Stimulated activated naive B cell treated with anti-CD40 and anti-IgM and Interleukin-4, amounts not matched to agents 10 μg/mL and 1 μg/mL and 100 μg/mL, for 72 hours (primary cell): ENCODE measurements around the gene ARHGAP6.
"Not testable (repeated sequence)": the region's sequence is repeated elsewhere in the genome, so short reads cannot be mapped to it uniquely, and the experiment has no call there.

Experiments
- ATAC-seq, 2 donors: fragments of 150-1000 bp; cut with Tn5 transposase; replicated peaks; 2 replicates each; pipeline ENCODE4 v1.10.0; 2021; ENCODE audit warnings: moderate library complexity in 1 of 2
- DNase-seq: peaks from one replicate; pipeline ENCODE4 v3.0.0; 2021
- H3K27ac Mint-ChIP-seq: one replicate; pipeline ENCODE4 v1.8.0; 2022; ENCODE audit warnings: mild to moderate bottlenecking, mixed read lengths
- H3K27me3 Mint-ChIP-seq, 2 donors: one replicate each; pipeline ENCODE4 v1.8.0; 2022; ENCODE audit warnings: mixed read lengths in 2 of 2
- H3K36me3 Mint-ChIP-seq, 2 donors: one replicate each; pipeline ENCODE4 v1.8.0; 2022; ENCODE audit warnings: mixed read lengths in 2 of 2, mild to moderate bottlenecking in 1 of 2
- H3K4me1 Mint-ChIP-seq, 2 donors: one replicate each; pipeline ENCODE4 v1.8.0; 2022; ENCODE audit warnings: mixed read lengths in 2 of 2, mild to moderate bottlenecking in 1 of 2
- H3K4me3 Mint-ChIP-seq, 2 donors: one replicate each; pipeline ENCODE4 v1.8.0; 2022; ENCODE audit warnings: mild to moderate bottlenecking in 2 of 2, mixed read lengths in 2 of 2, moderate library complexity in 1 of 2
- H3K9me3 Mint-ChIP-seq, 2 donors: one replicate each; pipeline ENCODE4 v1.8.0; 2022; ENCODE audit warnings: mixed read lengths in 2 of 2, mild to moderate bottlenecking in 1 of 2

Gene ARHGAP6

DNA sequence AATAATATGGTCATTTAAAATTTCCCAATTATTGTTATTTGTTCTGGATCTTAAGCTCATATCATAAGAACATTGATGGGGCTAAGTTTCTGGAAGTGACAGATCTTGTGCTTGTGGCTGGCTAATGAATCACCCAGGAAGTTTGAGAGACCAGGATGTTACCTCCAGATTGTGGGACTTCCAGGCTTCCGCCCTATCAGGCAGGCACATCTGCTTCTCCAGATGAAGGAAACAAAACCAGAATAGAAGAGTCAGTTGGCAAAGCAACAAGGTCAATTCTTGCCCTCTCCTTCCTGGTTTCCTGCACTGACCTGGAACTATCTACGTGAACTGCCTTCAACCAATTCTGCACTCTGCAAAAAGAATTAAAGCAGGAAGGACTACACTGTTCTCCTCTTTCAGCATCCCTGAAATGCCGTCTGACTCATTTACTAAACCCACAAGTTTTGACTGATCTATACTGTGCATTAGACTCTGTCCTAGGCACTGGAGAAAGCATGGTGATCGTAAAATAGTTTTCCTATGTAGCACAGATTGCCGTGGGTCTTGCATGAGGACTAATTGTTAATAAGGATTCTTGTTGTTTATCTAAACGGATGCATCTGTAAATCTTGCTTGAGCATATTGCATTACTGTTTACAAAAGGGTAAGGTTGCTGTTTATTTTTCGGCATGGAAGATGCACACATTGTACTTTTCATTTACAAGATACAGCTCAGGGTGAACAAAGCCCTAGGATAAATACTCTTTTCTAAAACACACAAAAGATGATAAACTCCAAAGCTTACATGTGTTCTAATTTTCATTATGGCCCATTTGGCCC, 297.9 kb downstream of the ARHGAP6 start:
- Mint-ChIP-seq H3K27me3 (no peaks in the 10 kb centered on the region), H3K4me1 (peaks cover 4 to 5% of the 10 kb centered on the region in 2 donors), H3K9me3 (peaks cover 0 to 3% of the 10 kb centered on the region in 2 donors), H3K4me3 (no peak overlapping the region), H3K27ac (no peak overlapping the region), H3K36me3 (no peaks in the 10 kb centered on the region)
- ATAC-seq = no peak
- no peak for DNase-seq

DNA sequence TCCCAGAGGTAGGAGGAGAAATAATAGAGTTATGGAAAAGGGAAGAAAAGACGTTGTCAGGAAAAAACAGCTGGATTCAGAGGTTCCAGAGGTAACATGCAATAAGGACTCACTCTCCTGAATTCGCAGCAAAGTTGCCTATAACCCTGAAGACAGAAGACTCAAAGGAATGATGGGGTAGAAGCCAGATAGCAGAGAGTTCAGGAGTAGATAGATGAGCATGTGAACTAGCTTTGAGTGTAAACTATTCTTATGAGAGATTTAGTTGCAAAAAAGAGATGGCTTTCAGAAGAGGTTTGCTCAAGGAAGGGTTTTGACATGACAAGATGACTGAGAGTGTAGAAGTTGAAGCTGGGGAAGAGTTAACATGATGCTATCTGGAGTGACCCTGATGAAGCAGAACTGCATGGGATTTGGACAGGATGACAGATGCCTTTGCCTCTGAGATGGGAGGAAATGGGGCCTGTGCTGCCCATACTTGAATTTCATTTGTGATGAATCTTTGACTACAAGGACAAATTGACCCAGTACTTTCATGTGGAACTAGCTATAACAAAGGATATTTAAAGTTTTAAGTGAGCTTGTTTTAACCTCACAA, 298.6 kb downstream of the ARHGAP6 start:
- Mint-ChIP-seq H3K36me3 (no peaks in the 10 kb centered on the region), H3K27me3 (no peaks in the 10 kb centered on the region), H3K27ac (no peak overlapping the region), H3K9me3 (peaks cover 0 to 3% of the 10 kb centered on the region in 2 donors), H3K4me1 (peaks cover 4 to 8% of the 10 kb centered on the region in 2 donors), H3K4me3 (no peak overlapping the region)
- ATAC-seq (no peak), DNase-seq (no peak)

GRCh38 chrX:11365426-11365825, 300.3 kb downstream of the ARHGAP6 start:
- DNase-seq (no peak), ATAC-seq (no peak)
- Mint-ChIP-seq H3K36me3 (no peaks in the 10 kb centered on the region), H3K4me1 (peaks cover 2 to 8% of the 10 kb centered on the region in 2 donors), H3K27me3 (no peaks in the 10 kb centered on the region), H3K9me3 (peaks cover 0 to 3% of the 10 kb centered on the region in 2 donors), H3K4me3 (no peak overlapping the region), H3K27ac (no peak overlapping the region)

- Mint-ChIP-seq H3K4me1 (peaks cover 2 to 8% of the 10 kb centered on the region in 2 donors), H3K4me3 (no peak overlapping the region), H3K27ac (no peak overlapping the region), H3K36me3 (no peaks in the 10 kb centered on the region), H3K9me3 (peaks cover 0 to 3% of the 10 kb centered on the region in 2 donors), H3K27me3 (no peaks in the 10 kb centered on the region)
- ATAC-seq (no peak), DNase-seq (no peak)
Measured at GRCh38 chrX:11364835-11365234, 300.9 kb downstream of the ARHGAP6 start.

DNA sequence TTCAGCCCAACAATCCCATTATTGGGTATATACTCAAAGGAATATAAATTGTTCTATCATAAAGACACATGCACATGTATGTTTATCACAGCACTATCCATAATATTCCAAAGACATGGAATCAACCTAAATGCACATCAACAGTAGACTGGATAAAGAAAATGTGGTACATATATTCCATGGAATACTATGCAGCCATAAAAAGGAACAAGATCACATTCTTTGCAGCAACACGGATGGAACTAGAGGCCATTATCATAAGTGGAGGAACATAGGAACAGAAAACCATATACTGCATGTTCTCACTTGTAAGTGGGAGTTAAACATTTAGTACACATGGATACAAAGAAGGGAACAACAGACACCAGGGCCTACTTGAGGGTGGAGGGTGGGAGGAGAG, 301.9 kb downstream of the ARHGAP6 start:
- H3K36me3 Mint-ChIP-seq, H3K27ac Mint-ChIP-seq, ATAC-seq, H3K4me3 Mint-ChIP-seq, H3K9me3 Mint-ChIP-seq, H3K4me1 Mint-ChIP-seq, H3K27me3 Mint-ChIP-seq, DNase-seq: not testable (repeated sequence)

- Mint-ChIP-seq H3K27ac (no peak overlapping the region), H3K4me3 (no peak overlapping the region), H3K9me3 (peaks cover 0 to 3% of the 10 kb centered on the region in 2 donors), H3K4me1 (peaks cover 2 to 8% of the 10 kb centered on the region in 2 donors), H3K36me3 (no peaks in the 10 kb centered on the region), H3K27me3 (no peaks in the 10 kb centered on the region)
- DNase-seq = peak; percentile 38
- peak; percentile 98 to 99 for ATAC-seq
Measured at GRCh38 chrX:11363069-11363594, 302.6 kb downstream of the ARHGAP6 start.

DNA sequence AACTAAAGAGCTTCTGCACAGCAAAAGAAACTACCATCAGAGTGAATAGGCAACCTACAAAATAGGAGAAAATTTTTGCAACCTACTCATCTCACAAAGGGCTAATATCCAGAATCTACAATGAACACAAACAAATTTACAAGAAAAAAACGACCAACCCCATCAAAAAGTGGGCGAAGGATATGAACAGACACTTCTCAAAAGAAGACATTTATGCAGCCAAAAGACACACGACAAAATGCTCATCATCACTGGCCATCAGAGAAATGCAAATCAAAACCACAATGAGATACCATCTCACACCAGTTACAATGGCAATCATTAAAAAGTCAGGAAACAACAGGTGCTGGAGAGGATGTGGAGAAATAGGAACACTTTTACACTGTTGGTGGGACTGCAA, 304.1 kb downstream of the ARHGAP6 start:
- not testable (repeated sequence) for H3K36me3 Mint-ChIP-seq, H3K27me3 Mint-ChIP-seq, H3K27ac Mint-ChIP-seq, H3K4me3 Mint-ChIP-seq, H3K9me3 Mint-ChIP-seq, H3K4me1 Mint-ChIP-seq, ATAC-seq, DNase-seq

GRCh38 chrX:11355944-11356343, 309.8 kb downstream of the ARHGAP6 start:
- not testable (repeated sequence) for H3K36me3 Mint-ChIP-seq, H3K9me3 Mint-ChIP-seq, H3K27ac Mint-ChIP-seq, DNase-seq, H3K4me3 Mint-ChIP-seq, H3K27me3 Mint-ChIP-seq, H3K4me1 Mint-ChIP-seq, ATAC-seq

- Mint-ChIP-seq H3K4me3 (no peak overlapping the region), H3K36me3 (no peaks in the 10 kb centered on the region), H3K27ac (no peak overlapping the region), H3K9me3 (no peaks in the 10 kb centered on the region), H3K27me3 (no peaks in the 10 kb centered on the region), H3K4me1 (peaks cover 9 to 12% of the 10 kb centered on the region in 2 donors)
- DNase-seq (no peak), ATAC-seq (no peak)
Measured at GRCh38 chrX:11355259-11355909, 310.3 kb downstream of the ARHGAP6 start.

DNA sequence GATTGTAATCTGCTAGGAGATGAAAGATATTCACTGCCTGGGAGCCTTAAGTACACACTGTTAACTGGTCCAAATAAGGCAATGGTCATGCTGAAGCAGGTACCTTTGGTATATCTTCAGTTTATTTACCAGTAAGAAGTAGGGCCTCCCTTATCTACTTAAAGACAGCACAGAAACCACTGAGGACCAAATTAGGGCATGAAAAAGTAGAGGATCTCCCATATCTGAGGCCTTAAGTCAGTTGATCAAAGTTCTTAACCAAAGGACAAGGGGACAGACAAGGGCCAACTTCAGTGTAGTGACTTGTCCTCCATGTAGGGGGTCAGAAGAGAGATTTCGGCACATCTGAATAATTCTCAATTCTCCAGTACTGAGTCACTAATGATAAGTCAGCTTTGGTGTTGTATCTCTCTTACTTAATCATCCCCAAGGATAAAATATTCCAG, 313.4 kb downstream of the ARHGAP6 start:
- no peak for ATAC-seq
- H3K4me3 Mint-ChIP-seq = no peak overlapping the region
- no peak for DNase-seq
- no peak overlapping the region for H3K27ac Mint-ChIP-seq
- H3K9me3 Mint-ChIP-seq = no peaks in the 10 kb centered on the region
- peaks cover 9 to 12% of the 10 kb centered on the region in 2 donors for H3K4me1 Mint-ChIP-seq
- H3K27me3 Mint-ChIP-seq = no peaks in the 10 kb centered on the region
- no peaks in the 10 kb centered on the region for H3K36me3 Mint-ChIP-seq

- Mint-ChIP-seq H3K9me3 (no peaks in the 10 kb centered on the region), H3K4me3 (no peak overlapping the region)
- no peak for DNase-seq
Measured at GRCh38 chrX:11351375-11352295, 314.1 kb downstream of the ARHGAP6 start.

GRCh38 chrX:11349661-11350337, 315.9 kb downstream of the ARHGAP6 start:
- DNase-seq (no peak), ATAC-seq (no peak)
- no peaks in the 10 kb centered on the region for H3K36me3 Mint-ChIP-seq
- H3K4me3 Mint-ChIP-seq = no peak overlapping the region
- H3K27ac Mint-ChIP-seq = no peak overlapping the region
- H3K4me1 Mint-ChIP-seq = peaks cover 9 to 12% of the 10 kb centered on the region in 2 donors
- no peaks in the 10 kb centered on the region for H3K9me3 Mint-ChIP-seq
- H3K27me3 Mint-ChIP-seq = no peaks in the 10 kb centered on the region

More at GRCh38 chrX:11351375-11352295, 314.1 kb downstream of the ARHGAP6 start:
- Mint-ChIP-seq H3K36me3 (no peaks in the 10 kb centered on the region), H3K27ac (peak overlapping the region; percentile 47), H3K4me1 (peaks cover 9 to 12% of the 10 kb centered on the region in 2 donors), H3K27me3 (no peaks in the 10 kb centered on the region)
- ATAC-seq = peak; percentile 31 to 44

GRCh38 chrX:11349020-11349419, 316.7 kb downstream of the ARHGAP6 start:
- no peaks in the 10 kb centered on the region for H3K36me3 Mint-ChIP-seq
- DNase-seq = no peak
- no peak overlapping the region for H3K4me3 Mint-ChIP-seq
- no peak for ATAC-seq
- no peaks in the 10 kb centered on the region for H3K27me3 Mint-ChIP-seq
- H3K9me3 Mint-ChIP-seq = no peaks in the 10 kb centered on the region
- H3K27ac Mint-ChIP-seq = no peak overlapping the region
- peaks cover 9 to 12% of the 10 kb centered on the region in 2 donors for H3K4me1 Mint-ChIP-seq
